Peyer's patch (tissue), 4 donors: ENCODE data around the gene FANCI. TPM values are rescaled to one million over a fixed set of nuclear protein-coding genes. Genes with fewer than 3 reads are reported as not detected.

Source experiments
- DNase-seq, 3 donors: peaks; one replicate each; pipeline ENCODE4 v3.0.0-alpha.2; 2017 to 2019
- H3K27ac ChIP-seq, 4 donors: fragments of 200-600 bp; sonication (generic); one replicate each; pipeline ENCODE4 v1.5.1; 2016 to 2019
- H3K27me3 ChIP-seq, 2 donors: fragments of 200-600 bp; sonication (generic); one replicate each; pipeline ENCODE4 v1.5.1; 2019
- H3K36me3 ChIP-seq, 3 donors: fragments of 200-600 bp; sonication (generic); one replicate each; pipeline ENCODE4 v1.5.1; 2016 to 2019
- H3K4me1 ChIP-seq, 4 donors: fragments of 200-600 bp; sonication (generic); one replicate each; pipeline ENCODE4 v1.5.1; 2016 to 2019
- H3K4me3 ChIP-seq, 4 donors: fragments of 200-600 bp; sonication (generic); 1 replicate in 3 of 4; 2 replicates in 1 of 4; pipeline ENCODE4 v1.5.1; 2016 to 2019; ENCODE audit warnings: mild to moderate bottlenecking in 1 of 4
- H3K9me3 ChIP-seq, 4 donors: fragments of 200-600 bp; sonication (generic); one replicate each; pipeline ENCODE4 v1.5.1; 2016 to 2019; ENCODE audit warnings: mild to moderate bottlenecking in 1 of 4
- POLR2A ChIP-seq, 2 donors: fragments of 450-650 bp; IDR thresholded peaks; one replicate each; pipeline ENCODE4 v1.5.1; 2017; ENCODE audit warnings: antibody characterized with exemption in 2 of 2, mild to moderate bottlenecking in 2 of 2, moderate library complexity in 2 of 2
- total RNA-seq, 4 donors: library from RNA; depleted of rRNA; stranded (reverse); fragments of >200 nt; gene quantifications; one replicate each; pipeline ENCODE4 v1.1.0, GENCODE V29; 2016
- TF ChIP-seq, protein P1 (sequence below), 6 experiments: fragments of 450-650 bp in 4 of 6; fragments of 200-600 bp in 2 of 6; sonication (generic) in 1 of 6; IDR thresholded peaks; one replicate each; pipeline ENCODE4 v1.5.1; 2017 to 2019; ENCODE audit warnings: antibody characterized with exemption in 6 of 6, mild to moderate bottlenecking in 3 of 6, moderate library complexity in 1 of 6

The FANCI gene
- total RNA-seq, 4 donors from 2014 or later, result 5.6 to 75.9 (median 10.8) TPM

DNA sequence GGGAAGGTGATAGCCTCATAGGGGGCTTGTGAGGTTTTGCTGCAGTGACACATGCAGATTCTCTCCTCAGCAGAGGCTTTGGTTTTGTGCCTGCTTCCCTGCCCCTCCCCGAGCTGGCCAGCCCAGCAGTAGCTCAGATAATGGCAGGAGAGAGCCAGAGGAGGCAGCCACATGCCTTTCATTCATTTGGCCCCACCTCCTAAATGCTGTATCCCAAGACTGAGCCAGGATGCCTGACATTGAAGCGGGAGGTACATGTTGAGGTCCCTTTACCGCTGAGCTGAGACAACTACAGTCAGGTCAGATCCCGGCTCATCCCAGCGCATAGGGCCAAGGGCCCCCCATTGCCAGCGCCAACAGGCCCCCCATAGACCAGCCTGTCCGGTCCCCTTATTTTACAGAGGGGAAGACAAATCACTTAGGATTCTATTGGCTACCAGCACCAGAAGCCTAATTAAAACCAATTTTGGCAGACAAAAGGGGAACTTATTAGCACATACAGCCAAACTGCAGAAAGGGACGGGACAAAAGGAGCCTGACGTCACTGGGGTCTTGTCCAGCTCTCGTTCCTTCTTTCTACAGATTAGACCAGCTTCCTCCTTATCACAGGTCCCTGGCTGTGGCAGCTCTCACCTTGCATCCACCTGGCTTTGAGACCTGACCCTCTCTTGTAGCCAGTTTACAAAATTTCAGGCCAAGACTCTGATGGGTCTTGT is 102.9 kb downstream of the FANCI start:
- TF ChIP-seq POLR2A (IDR thresholded peaks at IDR 0.05), result no peak
- TF ChIP-seq, protein P1, sequence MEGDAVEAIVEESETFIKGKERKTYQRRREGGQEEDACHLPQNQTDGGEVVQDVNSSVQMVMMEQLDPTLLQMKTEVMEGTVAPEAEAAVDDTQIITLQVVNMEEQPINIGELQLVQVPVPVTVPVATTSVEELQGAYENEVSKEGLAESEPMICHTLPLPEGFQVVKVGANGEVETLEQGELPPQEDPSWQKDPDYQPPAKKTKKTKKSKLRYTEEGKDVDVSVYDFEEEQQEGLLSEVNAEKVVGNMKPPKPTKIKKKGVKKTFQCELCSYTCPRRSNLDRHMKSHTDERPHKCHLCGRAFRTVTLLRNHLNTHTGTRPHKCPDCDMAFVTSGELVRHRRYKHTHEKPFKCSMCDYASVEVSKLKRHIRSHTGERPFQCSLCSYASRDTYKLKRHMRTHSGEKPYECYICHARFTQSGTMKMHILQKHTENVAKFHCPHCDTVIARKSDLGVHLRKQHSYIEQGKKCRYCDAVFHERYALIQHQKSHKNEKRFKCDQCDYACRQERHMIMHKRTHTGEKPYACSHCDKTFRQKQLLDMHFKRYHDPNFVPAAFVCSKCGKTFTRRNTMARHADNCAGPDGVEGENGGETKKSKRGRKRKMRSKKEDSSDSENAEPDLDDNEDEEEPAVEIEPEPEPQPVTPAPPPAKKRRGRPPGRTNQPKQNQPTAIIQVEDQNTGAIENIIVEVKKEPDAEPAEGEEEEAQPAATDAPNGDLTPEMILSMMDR (IDR thresholded peaks at IDR 0.05), result no peak
- Histone ChIP-seq H3K27ac (no peak overlapping the region), H3K4me1 (no peaks in the 10 kb centered on the region), H3K4me3 (no peak overlapping the region), H3K36me3 (no peaks in the 10 kb centered on the region), H3K9me3 (no peaks in the 10 kb centered on the region), H3K27me3 (no peaks in the 10 kb centered on the region)
- DNase-seq, result no peak

DNA sequence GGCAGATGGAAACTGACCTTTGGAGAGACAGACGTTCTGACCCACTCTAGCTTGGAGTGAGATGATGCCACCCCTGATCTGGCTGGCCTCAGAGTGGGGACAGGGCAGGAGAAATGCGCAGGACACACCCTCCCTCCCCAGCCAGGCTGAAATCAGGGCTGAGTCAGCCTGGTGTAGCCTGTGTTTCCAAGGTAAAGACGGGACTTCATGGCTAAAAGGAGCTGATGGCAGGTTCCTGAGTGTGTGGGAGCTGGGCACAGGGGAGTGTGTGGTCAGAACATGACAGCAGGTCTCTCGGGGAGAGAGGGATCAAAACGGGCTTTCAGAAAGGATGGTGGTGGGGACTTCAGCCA is 105.4 kb downstream of the FANCI start:
- Histone ChIP-seq H3K4me1 (no peaks in the 10 kb centered on the region), H3K27me3 (no peaks in the 10 kb centered on the region), H3K9me3 (no peaks in the 10 kb centered on the region), H3K36me3 (no peaks in the 10 kb centered on the region), H3K27ac (no peak overlapping the region), H3K4me3 (no peak overlapping the region)
- no peak for DNase-seq
- TF ChIP-seq, protein P1 (IDR thresholded peaks at IDR 0.05), result no peak
- no peak for TF ChIP-seq POLR2A (IDR thresholded peaks at IDR 0.05)

DNA sequence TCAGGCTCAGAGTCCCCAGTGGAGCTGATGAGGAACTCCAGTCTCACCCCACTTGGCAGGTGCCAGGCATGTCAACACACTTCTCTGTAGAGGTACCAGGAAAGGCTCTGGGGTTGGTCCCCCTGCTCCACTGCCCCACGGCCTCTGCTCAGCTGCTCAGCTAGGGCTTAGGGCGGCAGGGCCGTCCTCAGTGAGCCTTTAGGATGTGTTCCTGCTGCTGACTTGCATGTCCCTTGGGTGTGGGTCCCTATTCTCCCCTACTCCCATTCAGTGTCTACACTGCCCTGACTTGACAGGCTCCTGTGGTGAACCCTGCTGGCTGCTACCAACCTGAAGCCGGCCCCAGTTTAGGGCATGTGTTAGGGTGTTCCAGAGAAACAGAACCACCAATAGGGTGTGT is 108.7 kb downstream of the FANCI start:
- H3K4me3 ChIP-seq, result no peak overlapping the region
- H3K27me3 ChIP-seq, result peaks cover 0 to under 1% of the 10 kb centered on the region in 2 donors
- TF ChIP-seq POLR2A (IDR thresholded peaks at IDR 0.05), result no peak
- TF ChIP-seq, protein P1 (IDR thresholded peaks at IDR 0.05), result no peak
- no peaks in the 10 kb centered on the region for H3K36me3 ChIP-seq
- no peak for DNase-seq
- H3K9me3 ChIP-seq, result no peaks in the 10 kb centered on the region
- H3K4me1 ChIP-seq, result no peaks in the 10 kb centered on the region
- no peak overlapping the region for H3K27ac ChIP-seq

DNA sequence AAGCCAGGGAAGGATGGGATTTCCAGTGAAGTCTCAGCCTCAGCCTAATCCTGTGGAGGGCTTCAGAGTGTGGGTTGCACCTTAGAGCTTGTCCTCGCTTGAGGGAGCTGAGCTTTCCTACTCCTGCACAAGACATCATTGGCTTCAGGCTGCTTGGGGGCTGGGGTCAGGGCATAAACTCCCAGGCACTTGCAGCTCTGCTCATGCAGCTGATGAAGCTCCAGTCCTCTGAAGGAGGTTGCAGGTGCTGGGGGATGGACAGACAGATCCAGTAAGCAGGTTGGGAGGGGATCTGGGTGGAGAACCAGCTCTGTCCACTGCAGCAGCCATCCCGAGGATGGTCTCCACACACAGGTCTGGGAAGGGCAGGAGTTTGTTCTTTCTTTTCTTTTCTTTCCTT is 110.2 kb downstream of the FANCI start:
- peaks cover under 1 to 7% (median 3%) of the 10 kb centered on the region in 4 donors for H3K4me1 ChIP-seq
- H3K27ac ChIP-seq, result no peak overlapping the region
- peaks cover 0 to 6% of the 10 kb centered on the region in 2 donors for H3K27me3 ChIP-seq
- DNase-seq, result no peak
- TF ChIP-seq, protein P1 (IDR thresholded peaks at IDR 0.05), result no peak
- TF ChIP-seq POLR2A (IDR thresholded peaks at IDR 0.05), result no peak
- no peak overlapping the region for H3K4me3 ChIP-seq
- no peaks in the 10 kb centered on the region for H3K9me3 ChIP-seq
- H3K36me3 ChIP-seq, result no peaks in the 10 kb centered on the region

DNA sequence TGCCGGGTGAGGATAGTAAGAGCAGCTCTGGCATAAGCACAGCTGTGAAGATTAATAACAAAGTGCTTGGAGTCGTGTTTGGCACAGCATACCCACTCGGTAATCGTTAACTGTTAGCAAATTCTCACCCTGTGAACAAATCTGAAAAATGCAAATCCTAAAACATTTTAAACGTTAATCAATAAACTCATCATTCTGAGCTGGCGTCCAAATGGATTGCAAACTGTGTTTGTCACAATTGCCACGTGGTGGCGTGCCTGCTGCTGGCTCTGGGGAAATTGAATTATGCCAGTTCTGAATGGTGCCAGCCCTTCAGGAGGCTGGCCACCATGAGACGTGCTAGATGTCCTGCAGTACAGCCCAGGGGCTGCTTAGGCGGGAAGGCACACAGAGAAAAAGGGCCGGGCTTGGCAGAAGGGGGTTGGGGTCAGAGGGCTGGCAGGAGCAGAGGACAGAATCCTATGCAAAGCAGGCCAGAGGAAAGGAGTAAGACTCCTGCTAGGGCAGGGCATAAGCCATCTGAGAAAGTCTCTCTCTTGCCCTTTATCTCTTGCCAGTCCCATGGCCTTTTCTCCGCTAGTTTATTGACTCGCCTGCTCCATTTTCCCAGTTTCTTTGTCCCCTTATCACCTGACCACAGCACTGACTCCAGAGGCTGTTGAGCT is 113.0 kb downstream of the FANCI start:
- no peak for DNase-seq
- Histone ChIP-seq H3K9me3 (no peaks in the 10 kb centered on the region), H3K27ac (no peak overlapping the region), H3K27me3 (peaks cover 0 to 26% of the 10 kb centered on the region in 2 donors), H3K4me3 (no peak overlapping the region), H3K4me1 (peaks cover 6 to 10% (median 8%) of the 10 kb centered on the region in 4 donors), H3K36me3 (no peaks in the 10 kb centered on the region)
- TF ChIP-seq, protein P1 (IDR thresholded peaks at IDR 0.05), result peak in 4 of 6 experiments; percentile 21 to 35 (median 26)
- TF ChIP-seq POLR2A (IDR thresholded peaks at IDR 0.05), result no peak
